H9 (cell line): ENCODE data around the gene CYRIA. TPM values are rescaled to one million over a fixed set of nuclear protein-coding genes. Genes with fewer than 3 reads are reported as not detected.

Experiments used
- DNase-seq: peaks from one replicate; pipeline ENCODE4 v3.0.0-alpha.2; 2017
- H2AFZ ChIP-seq: one replicate; pipeline ENCODE4 v1.6.1; 2013; ENCODE audit warnings: mild to moderate bottlenecking, low read length, control low read depth, moderate library complexity
- H2AK5ac ChIP-seq: 2 replicates; pipeline ENCODE4 v1.6.1; 2013; ENCODE audit warnings: low read length, control low read depth, mixed read lengths; ENCODE audit not compliant: insufficient read length
- H2BK120ac ChIP-seq: one replicate; pipeline ENCODE4 v1.6.1; 2013; ENCODE audit warnings: low read depth, mild to moderate bottlenecking, low read length, control low read depth, inconsistent platforms; ENCODE audit not compliant: poor library complexity, severe bottlenecking
- H2BK12ac ChIP-seq: 2 replicates; pipeline ENCODE4 v1.6.1; 2013; ENCODE audit warnings: low read length, control low read depth, mixed read lengths, low read depth; ENCODE audit not compliant: insufficient read length
- H2BK15ac ChIP-seq: 2 replicates; pipeline ENCODE4 v1.6.1; 2013; ENCODE audit warnings: low read depth, low read length, control low read depth
- H2BK20ac ChIP-seq: one replicate; pipeline ENCODE4 v1.6.1; 2013; ENCODE audit warnings: low read depth, mild to moderate bottlenecking, low read length, control low read depth, inconsistent platforms; ENCODE audit not compliant: poor library complexity, severe bottlenecking
- H2BK5ac ChIP-seq: 2 replicates; pipeline ENCODE4 v1.6.1; 2013; ENCODE audit warnings: low read length, control low read depth, mixed read lengths; ENCODE audit not compliant: insufficient read length
- H3K14ac ChIP-seq: 2 replicates; pipeline ENCODE4 v1.6.1; 2013; ENCODE audit warnings: low read length, control low read depth; ENCODE audit not compliant: insufficient read depth
- H3K18ac ChIP-seq: 2 replicates; pipeline ENCODE4 v1.6.1; 2013; ENCODE audit warnings: low read depth, mild to moderate bottlenecking, mixed read lengths, low read length, control low read depth; ENCODE audit not compliant: insufficient read length
- H3K23ac ChIP-seq: 2 replicates; pipeline ENCODE4 v1.6.1; 2013; ENCODE audit warnings: low read length, control low read depth, mixed read lengths, low read depth; ENCODE audit not compliant: insufficient read length
- H3K23me2 ChIP-seq: 2 replicates; pipeline ENCODE4 v1.6.1; 2013; ENCODE audit warnings: low read depth, mild to moderate bottlenecking, mixed read lengths, low read length, control low read depth; ENCODE audit not compliant: insufficient read length, poor library complexity, severe bottlenecking
- H3K27ac ChIP-seq: 2 replicates; pipeline ENCODE4 v1.5.1; 2013; ENCODE audit warnings: low read length, control low read depth, mixed read lengths, low read depth; ENCODE audit not compliant: insufficient read length
- H3K27me3 ChIP-seq: 2 replicates; pipeline ENCODE4 v1.6.1; 2013; ENCODE audit warnings: low read length, control low read depth, inconsistent platforms; ENCODE audit not compliant: insufficient read depth
- H3K4ac ChIP-seq: 2 replicates; pipeline ENCODE4 v1.6.1; 2013; ENCODE audit warnings: low read depth, mild to moderate bottlenecking, control low read depth, inconsistent platforms, low read length, moderate library complexity
- H3K4me1 ChIP-seq: 2 replicates; pipeline ENCODE4 v1.6.1; 2013; ENCODE audit warnings: low read length, control low read depth, inconsistent platforms; ENCODE audit not compliant: insufficient read depth
- H3K4me2 ChIP-seq: 2 replicates; pipeline ENCODE4 v1.6.1; 2013; ENCODE audit warnings: low read length, control low read depth, mixed read lengths; ENCODE audit not compliant: insufficient read length, insufficient read depth
- H3K56ac ChIP-seq: 2 replicates; pipeline ENCODE4 v1.6.1; 2013; ENCODE audit warnings: low read depth, mild to moderate bottlenecking, mixed read lengths, low read length, control low read depth; ENCODE audit not compliant: insufficient read length
- H3K79me1 ChIP-seq: 2 replicates; pipeline ENCODE4 v1.6.1; 2013; ENCODE audit warnings: low read depth, mild to moderate bottlenecking, moderate library complexity, low read length, control low read depth, inconsistent platforms; ENCODE audit not compliant: insufficient read depth, poor library complexity, severe bottlenecking
- H3K79me2 ChIP-seq: 2 replicates; pipeline ENCODE4 v1.6.1; 2013; ENCODE audit warnings: low read length, control low read depth, inconsistent platforms; ENCODE audit not compliant: insufficient read depth
- H3K9ac ChIP-seq: 2 replicates; pipeline ENCODE4 v1.6.1; 2013; ENCODE audit warnings: low read length, control low read depth, mixed read lengths; ENCODE audit not compliant: insufficient read length; ENCODE audit errors: extremely low read depth
- H3K9me3 ChIP-seq: one replicate; pipeline ENCODE4 v1.6.1; 2013; ENCODE audit warnings: low read depth, low read length, inconsistent platforms; ENCODE audit not compliant: control insufficient read depth
- H3T11ph ChIP-seq: one replicate; pipeline ENCODE4 v1.6.1; 2013; ENCODE audit warnings: mild to moderate bottlenecking, low read length, control low read depth, inconsistent platforms
- H4K20me1 ChIP-seq: one replicate; pipeline ENCODE4 v1.6.1; 2013; ENCODE audit not compliant: control insufficient read depth, insufficient read length, insufficient read depth
- H4K5ac ChIP-seq: 2 replicates; pipeline ENCODE4 v1.6.1; 2013; ENCODE audit warnings: low read depth, mild to moderate bottlenecking, mixed read lengths, low read length, control low read depth; ENCODE audit not compliant: insufficient read length
- H4K8ac ChIP-seq: replicated peaks from 2 replicates; pipeline ENCODE4 v1.6.1; 2013; ENCODE audit warnings: low read length, control low read depth, mixed read lengths, low read depth; ENCODE audit not compliant: insufficient read length
- H4K91ac ChIP-seq: 2 replicates; pipeline ENCODE4 v1.6.1; 2013; ENCODE audit warnings: low read depth, mild to moderate bottlenecking, moderate library complexity, mixed read lengths, low read length, control low read depth; ENCODE audit not compliant: insufficient read length
- H3K27ac Mint-ChIP-seq, 3 experiments: 2 replicates in 2 of 3; 3 replicates in 1 of 3; pipeline ENCODE4 v1.8.0; 2020 to 2021; ENCODE audit warnings: mixed read lengths in 3 of 3, mild to moderate bottlenecking in 1 of 3, moderate library complexity in 1 of 3
- H3K27me3 Mint-ChIP-seq: 2 replicates; pipeline ENCODE4 v1.8.0; 2021; ENCODE audit warnings: low read depth, mild to moderate bottlenecking, moderate library complexity, mixed read lengths
- H3K36me3 Mint-ChIP-seq, 3 experiments: 2 replicates in 2 of 3; 3 replicates in 1 of 3; pipeline ENCODE4 v1.8.0; 2020 to 2021; ENCODE audit warnings: low read depth in 3 of 3, mixed read lengths in 3 of 3; ENCODE audit not compliant: insufficient read depth in 1 of 3
- H3K4me1 Mint-ChIP-seq, 2 experiments: 2 replicates each; pipeline ENCODE4 v1.8.0; 2020; ENCODE audit warnings: mixed read lengths in 2 of 2
- H3K4me3 Mint-ChIP-seq, 2 experiments: 2 replicates in 1 of 2; 3 replicates in 1 of 2; pipeline ENCODE4 v1.8.0; 2020 to 2021; ENCODE audit warnings: mild to moderate bottlenecking in 2 of 2, mixed read lengths in 2 of 2, moderate library complexity in 1 of 2
- H3K9me3 Mint-ChIP-seq, 2 experiments: 2 replicates in 1 of 2; 3 replicates in 1 of 2; pipeline ENCODE4 v1.8.0; 2020; ENCODE audit warnings: mild to moderate bottlenecking in 2 of 2, mixed read lengths in 2 of 2, moderate library complexity in 1 of 2
- CTCF ChIP-seq: fragments of 200-600 bp; sonication (generic); conservative IDR thresholded peaks from 3 replicates; pipeline ENCODE4 v1.8.0; 2021; ENCODE audit warnings: antibody characterized with exemption, mild to moderate bottlenecking
- WGBS: extraction: QIAGEN DNeasy Blood & Tissue Kit; methylation state at CpG from one replicate; pipeline ENCODE4 v1.1.7; 2013; ENCODE audit warnings: missing lambda C conversion rate, low lambda C conversion rate, mixed read lengths; ENCODE audit not compliant: insufficient read length; ENCODE audit errors: extremely low coverage; 5-methylcytosine and 5-hydroxymethylcytosine counted together
- total RNA-seq: library from RNA; stranded (reverse); gene quantifications from 2 replicates; pipeline ENCODE4 v1.2.1, GENCODE V29; 2021

CYRIA gene
- total RNA-seq, 1 experiment from 2014 or later = 2.3 TPM

GRCh38 chr2:16664809-16665747 lies 556 bp downstream of the CYRIA start:
- Histone ChIP-seq H3T11ph (no peak overlapping the region), H3K23me2 (peaks cover 10% of the 10 kb centered on the region), H4K5ac (no peak overlapping the region), H2AK5ac (no peak overlapping the region), H3K18ac (no peak overlapping the region), H3K27ac (no peak overlapping the region), H4K8ac (no peak overlapping the region), H2BK12ac (no peak overlapping the region), H3K56ac (no peak overlapping the region), H2BK5ac (no peak overlapping the region), H2BK120ac (no peak overlapping the region), H2BK15ac (no peak overlapping the region), H2AFZ (no peak overlapping the region), H3K23ac (no peak overlapping the region), H3K79me1 (no peaks in the 10 kb centered on the region), H4K20me1 (no peaks in the 10 kb centered on the region), H3K14ac (no peak overlapping the region), H3K4ac (no peak overlapping the region), H3K79me2 (no peaks in the 10 kb centered on the region), H3K4me2 (peak overlapping the region; percentile 68), H3K27me3 (peaks cover 4% of the 10 kb centered on the region; the same call in 1 of the 2 replicates), H4K91ac (no peak overlapping the region), H3K4me1 (no peaks in the 10 kb centered on the region; the same call in 1 of the 2 replicates), H3K9ac (peak overlapping the region; percentile 15), H3K9me3 (no peaks in the 10 kb centered on the region), H2BK20ac (no peak overlapping the region)
- H3K27me3 Mint-ChIP-seq = peaks cover 45% of the 10 kb centered on the region
- no CpG with 5 or more reads among the region's 34 CpGs for WGBS
- no peak for TF ChIP-seq CTCF
- no peak for DNase-seq
- H3K9me3 Mint-ChIP-seq = no peaks in the 10 kb centered on the region; a peak in 1 of 5 replicates
- H3K4me1 Mint-ChIP-seq = peaks cover 26 to 27% of the 10 kb centered on the region in 2 experiments
- peak overlapping the region; percentile 68 to 85 for H3K4me3 Mint-ChIP-seq
- no peak overlapping the region; a peak in 1 of 7 replicates for H3K27ac Mint-ChIP-seq
- H3K36me3 Mint-ChIP-seq = no peaks in the 10 kb centered on the region
